HG03457 (cell line): Measurements from ENCODE around the gene TNFSF10.
"Not testable (repeated sequence)": the region's sequence is repeated elsewhere in the genome, so short reads cannot be mapped to it uniquely, and the experiment has no call there.

Experiments
- ATAC-seq: cut with Tn5 transposase; IDR thresholded peaks from one replicate; pipeline ENCODE4 v1.9.1; 2021; ENCODE audit warnings: moderate number of reproducible peaks; ENCODE audit not compliant: unreplicated experiment

The TNFSF10 gene

GRCh38 chr3:172544404-172544803, 21.2 kb upstream of the TNFSF10 start:
- ATAC-seq, result no peak

GRCh38 chr3:172543884-172544283, 20.7 kb upstream of the TNFSF10 start:
- ATAC-seq, result no peak

GRCh38 chr3:172543419-172543818, 20.2 kb upstream of the TNFSF10 start:
- no peak for ATAC-seq

GRCh38 chr3:172542999-172543398, 19.8 kb upstream of the TNFSF10 start:
- ATAC-seq, result no peak

- ATAC-seq, result no peak
These were observed 18.8 kb upstream of the TNFSF10 start for GRCh38 chr3:172541945-172542488.

GRCh38 chr3:172540049-172540448, 16.8 kb upstream of the TNFSF10 start:
- no peak for ATAC-seq

- no peak for ATAC-seq
These were observed 16.0 kb upstream of the TNFSF10 start for GRCh38 chr3:172539273-172539672.

GRCh38 chr3:172538368-172539151, 15.3 kb upstream of the TNFSF10 start:
- ATAC-seq, result no peak

- no peak for ATAC-seq
These were observed 14.4 kb upstream of the TNFSF10 start for GRCh38 chr3:172537507-172538158.

GRCh38 chr3:172536993-172537419, 13.8 kb upstream of the TNFSF10 start:
- no peak for ATAC-seq

GRCh38 chr3:172536505-172536904, 13.3 kb upstream of the TNFSF10 start:
- ATAC-seq, result no peak

GRCh38 chr3:172530566-172530965, 7.3 kb upstream of the TNFSF10 start:
- ATAC-seq, result no peak

GRCh38 chr3:172530101-172530561, 6.9 kb upstream of the TNFSF10 start:
- ATAC-seq, result no peak

GRCh38 chr3:172528677-172529076, 5.4 kb upstream of the TNFSF10 start:
- no peak for ATAC-seq

- ATAC-seq, result no peak
These were observed 4.1 kb upstream of the TNFSF10 start for GRCh38 chr3:172527306-172527705.

GRCh38 chr3:172525116-172525613, 1.9 kb upstream of the TNFSF10 start:
- ATAC-seq, result no peak

GRCh38 chr3:172524611-172525010, 1.4 kb upstream of the TNFSF10 start:
- ATAC-seq, result no peak

- ATAC-seq, result not testable (repeated sequence)
These were observed 1.1 kb downstream of the TNFSF10 start for GRCh38 chr3:172521837-172522726.

GRCh38 chr3:172520301-172520831, 2.9 kb downstream of the TNFSF10 start:
- ATAC-seq, result peak; percentile 47

- ATAC-seq, result no peak
These were observed 3.5 kb downstream of the TNFSF10 start for GRCh38 chr3:172519740-172520139.
